Parathyroid adenoma (tissue), 2 donors: ENCODE data around the gene TPD52L1.

Experiments used
- H2AFZ ChIP-seq: fragments of 300-600 bp; sonication (generic); one replicate; pipeline ENCODE4 v1.7.0; 2017; ENCODE audit warnings: antibody characterized with exemption, mild to moderate bottlenecking
- H3K27ac ChIP-seq: fragments of 300-600 bp; sonication (generic); one replicate; pipeline ENCODE4 v1.7.0; 2017
- H3K27me3 ChIP-seq: fragments of 300-600 bp; sonication (generic); one replicate; pipeline ENCODE4 v1.7.0; 2017; ENCODE audit warnings: low read length; ENCODE audit not compliant: control insufficient read depth, insufficient read depth
- H3K36me3 ChIP-seq: fragments of 300-600 bp; sonication (generic); one replicate; pipeline ENCODE4 v1.7.0; 2017; ENCODE audit warnings: low read length; ENCODE audit not compliant: control insufficient read depth, insufficient read depth
- H3K4me1 ChIP-seq: fragments of 300-600 bp; sonication (generic); one replicate; pipeline ENCODE4 v1.7.0; 2017; ENCODE audit warnings: control low read depth
- H3K4me2 ChIP-seq: fragments of 300-600 bp; sonication (generic); one replicate; pipeline ENCODE4 v1.7.0; 2017; ENCODE audit warnings: low read length
- H3K4me3 ChIP-seq: fragments of 300-600 bp; sonication (generic); one replicate; pipeline ENCODE4 v1.7.0; 2017; ENCODE audit warnings: low read depth, low read length
- H3K79me2 ChIP-seq: fragments of 300-600 bp; sonication (generic); one replicate; pipeline ENCODE4 v1.7.0; 2017; ENCODE audit warnings: control low read depth
- H3K9ac ChIP-seq: fragments of 300-600 bp; sonication (generic); one replicate; pipeline ENCODE4 v1.7.0; 2017; ENCODE audit warnings: mild to moderate bottlenecking
- H3K9me3 ChIP-seq: fragments of 300-600 bp; sonication (generic); one replicate; pipeline ENCODE4 v1.7.0; 2017; ENCODE audit warnings: low read length; ENCODE audit not compliant: control insufficient read depth
- TF ChIP-seq, protein P1 (sequence below): fragments of 300-600 bp; sonication (generic); IDR thresholded peaks from one replicate; pipeline ENCODE4 v1.7.0; 2017; ENCODE audit warnings: antibody characterized with exemption, mild to moderate bottlenecking
- donor health status: primary hyperparathyroidism.

TPD52L1 gene

DNA sequence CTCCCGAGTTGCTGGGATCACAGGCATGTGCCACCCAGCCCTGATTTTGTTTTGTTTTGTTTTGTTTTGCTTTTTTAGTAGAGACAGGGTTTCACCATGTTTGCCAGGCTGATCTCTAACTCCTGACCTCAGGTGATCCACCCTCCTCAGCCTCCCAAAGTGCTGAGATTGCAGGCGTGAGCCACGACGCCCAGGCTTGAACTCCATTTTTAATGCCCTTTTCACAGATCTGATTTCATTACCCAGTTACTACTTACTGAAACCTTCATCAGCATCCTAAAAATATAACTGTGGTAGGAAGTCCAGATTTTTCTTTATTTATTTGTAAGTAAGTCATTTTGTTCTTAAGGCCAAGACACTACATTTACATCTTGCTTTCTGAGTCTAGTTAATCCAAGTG is 84.2 kb downstream of the TPD52L1 start:
- Histone ChIP-seq H3K27ac (no peak overlapping the region), H3K4me2 (no peak overlapping the region), H3K9ac (no peak overlapping the region), H3K4me1 (no peaks in the 10 kb centered on the region), H3K9me3 (no peaks in the 10 kb centered on the region), H3K36me3 (no peaks in the 10 kb centered on the region), H3K27me3 (no peaks in the 10 kb centered on the region), H3K4me3 (no peak overlapping the region), H2AFZ (peak overlapping the region; percentile 2), H3K79me2 (peaks cover 6% of the 10 kb centered on the region)
- TF ChIP-seq, protein P1, sequence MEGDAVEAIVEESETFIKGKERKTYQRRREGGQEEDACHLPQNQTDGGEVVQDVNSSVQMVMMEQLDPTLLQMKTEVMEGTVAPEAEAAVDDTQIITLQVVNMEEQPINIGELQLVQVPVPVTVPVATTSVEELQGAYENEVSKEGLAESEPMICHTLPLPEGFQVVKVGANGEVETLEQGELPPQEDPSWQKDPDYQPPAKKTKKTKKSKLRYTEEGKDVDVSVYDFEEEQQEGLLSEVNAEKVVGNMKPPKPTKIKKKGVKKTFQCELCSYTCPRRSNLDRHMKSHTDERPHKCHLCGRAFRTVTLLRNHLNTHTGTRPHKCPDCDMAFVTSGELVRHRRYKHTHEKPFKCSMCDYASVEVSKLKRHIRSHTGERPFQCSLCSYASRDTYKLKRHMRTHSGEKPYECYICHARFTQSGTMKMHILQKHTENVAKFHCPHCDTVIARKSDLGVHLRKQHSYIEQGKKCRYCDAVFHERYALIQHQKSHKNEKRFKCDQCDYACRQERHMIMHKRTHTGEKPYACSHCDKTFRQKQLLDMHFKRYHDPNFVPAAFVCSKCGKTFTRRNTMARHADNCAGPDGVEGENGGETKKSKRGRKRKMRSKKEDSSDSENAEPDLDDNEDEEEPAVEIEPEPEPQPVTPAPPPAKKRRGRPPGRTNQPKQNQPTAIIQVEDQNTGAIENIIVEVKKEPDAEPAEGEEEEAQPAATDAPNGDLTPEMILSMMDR: no peak

DNA sequence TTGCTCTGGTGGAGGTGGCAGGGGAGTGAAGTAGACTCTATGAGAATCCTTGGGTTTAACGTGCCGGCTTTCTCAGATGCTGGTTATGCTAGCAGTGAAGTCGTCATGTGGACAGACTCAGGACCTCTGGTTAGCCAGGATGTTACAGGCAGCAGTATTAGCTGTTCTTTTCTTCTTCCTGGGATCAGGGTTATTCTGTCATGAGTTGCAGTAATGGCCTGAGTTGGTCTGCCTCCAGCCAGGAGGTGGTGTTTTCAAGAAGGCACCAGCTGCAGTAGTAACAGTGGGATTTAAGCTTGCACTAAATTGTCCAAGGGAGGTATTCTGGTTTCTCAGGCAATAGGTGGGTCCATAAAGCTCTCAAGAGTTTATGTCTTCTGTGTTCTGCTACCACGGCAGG is 91.5 kb downstream of the TPD52L1 start:
- TF ChIP-seq, protein P1: no peak
- no peak overlapping the region for H3K4me3 ChIP-seq
- no peak overlapping the region for H3K9ac ChIP-seq
- H3K79me2 ChIP-seq: peaks cover 6% of the 10 kb centered on the region
- H3K4me1 ChIP-seq: no peaks in the 10 kb centered on the region
- no peaks in the 10 kb centered on the region for H3K9me3 ChIP-seq
- no peaks in the 10 kb centered on the region for H3K36me3 ChIP-seq
- H3K27me3 ChIP-seq: no peaks in the 10 kb centered on the region
- no peak overlapping the region for H3K4me2 ChIP-seq
- H3K27ac ChIP-seq: no peak overlapping the region
- H2AFZ ChIP-seq: no peak overlapping the region

DNA sequence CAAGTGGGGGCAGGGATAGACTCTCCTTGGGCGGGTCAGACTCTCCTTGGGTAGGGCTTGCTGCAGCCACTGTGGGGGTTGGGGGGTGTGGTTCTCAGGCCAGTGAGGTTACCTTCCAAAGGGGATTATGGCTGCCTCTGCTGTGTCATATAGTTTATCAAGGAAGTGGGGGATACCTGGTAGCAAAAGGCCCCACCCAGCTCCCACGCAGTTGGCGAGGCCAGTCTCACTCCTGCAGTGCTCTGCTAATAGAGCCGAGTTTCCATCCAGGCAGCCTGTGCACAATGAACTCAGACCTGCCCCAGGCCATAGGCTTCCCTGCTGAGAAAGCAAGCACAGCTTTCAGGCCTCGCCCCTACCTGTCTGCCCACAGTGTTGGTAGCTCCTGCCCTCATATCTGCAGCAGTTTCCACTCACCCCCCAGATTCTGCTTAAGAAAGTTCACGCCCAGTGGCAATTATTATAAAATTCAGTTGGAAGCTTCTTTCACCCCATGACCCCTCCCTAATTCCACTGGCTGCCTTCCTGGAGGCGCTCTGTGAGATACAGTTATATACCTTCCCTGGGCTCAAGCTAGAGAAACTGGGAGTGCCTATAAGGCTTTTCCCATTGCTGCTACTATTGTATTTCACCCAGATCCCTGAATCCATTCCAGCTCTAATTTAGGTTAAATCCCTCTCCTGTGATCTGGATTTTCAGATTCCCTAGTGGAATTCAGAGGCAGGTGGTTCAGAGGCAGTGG is 92.1 kb downstream of the TPD52L1 start:
- TF ChIP-seq, protein P1: no peak
- H3K4me2 ChIP-seq: no peak overlapping the region
- no peaks in the 10 kb centered on the region for H3K9me3 ChIP-seq
- no peak overlapping the region for H3K9ac ChIP-seq
- no peaks in the 10 kb centered on the region for H3K27me3 ChIP-seq
- H3K4me1 ChIP-seq: no peaks in the 10 kb centered on the region
- peak overlapping the region; percentile 1 for H2AFZ ChIP-seq
- H3K79me2 ChIP-seq: peaks cover 6% of the 10 kb centered on the region
- no peaks in the 10 kb centered on the region for H3K36me3 ChIP-seq
- H3K27ac ChIP-seq: no peak overlapping the region
- no peak overlapping the region for H3K4me3 ChIP-seq

DNA sequence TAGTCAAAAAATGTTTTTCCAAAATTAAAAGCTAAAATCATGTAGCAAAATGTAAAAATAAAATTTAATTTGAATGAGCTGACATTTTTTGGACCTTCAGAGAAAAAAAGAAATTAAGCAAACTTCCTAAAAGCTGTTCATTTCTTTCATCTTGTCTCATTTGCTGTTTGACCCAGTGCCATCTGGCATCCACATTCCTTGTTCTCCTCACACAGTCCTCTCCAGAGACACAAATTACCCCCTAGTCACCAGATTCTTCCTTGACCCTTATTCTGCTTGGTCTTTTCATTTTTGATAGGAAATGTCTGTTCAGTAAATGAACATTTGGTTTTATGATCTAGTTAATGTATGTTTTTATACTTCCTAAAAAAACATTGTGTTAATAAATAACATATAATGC is 93.0 kb downstream of the TPD52L1 start:
- Histone ChIP-seq H3K27ac (no peak overlapping the region), H3K27me3 (no peaks in the 10 kb centered on the region), H3K9me3 (no peaks in the 10 kb centered on the region), H3K9ac (no peak overlapping the region), H3K4me3 (no peak overlapping the region), H3K36me3 (no peaks in the 10 kb centered on the region), H2AFZ (no peak overlapping the region), H3K4me1 (no peaks in the 10 kb centered on the region), H3K79me2 (peaks cover 6% of the 10 kb centered on the region), H3K4me2 (no peak overlapping the region)
- TF ChIP-seq, protein P1: no peak

DNA sequence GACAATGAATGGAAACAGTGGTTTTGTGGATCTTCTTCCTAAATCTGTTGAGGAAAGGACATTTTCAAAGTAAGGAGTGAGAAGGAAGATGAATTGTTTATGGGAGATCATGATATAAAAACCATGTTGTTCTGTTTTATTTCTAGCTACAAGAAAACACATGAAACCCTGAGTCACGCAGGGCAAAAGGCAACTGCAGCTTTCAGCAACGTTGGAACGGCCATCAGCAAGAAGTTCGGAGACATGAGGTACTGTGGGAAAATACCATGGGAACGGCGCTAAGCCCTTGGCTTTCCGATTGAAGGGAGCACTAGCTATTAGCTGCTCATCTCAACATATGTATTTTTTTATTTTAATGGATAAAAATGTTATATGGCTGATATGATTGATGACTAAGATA is 94.6 kb downstream of the TPD52L1 start:
- Histone ChIP-seq H2AFZ (no peak overlapping the region), H3K4me3 (no peak overlapping the region), H3K79me2 (no peaks in the 10 kb centered on the region), H3K4me1 (no peaks in the 10 kb centered on the region), H3K9me3 (no peaks in the 10 kb centered on the region), H3K36me3 (no peaks in the 10 kb centered on the region), H3K27me3 (no peaks in the 10 kb centered on the region), H3K9ac (no peak overlapping the region), H3K4me2 (no peak overlapping the region), H3K27ac (no peak overlapping the region)
- TF ChIP-seq, protein P1: no peak
